ENCODE measurements around the gene DPP6. TPM values are rescaled to one million over a fixed set of nuclear protein-coding genes. Genes with fewer than 3 reads are reported as not detected.

DPP6 gene
- total and polyA plus RNA-seq, 5 donors: 0.07 to 0.35 (median 0.11) TPM; not detected in 2

DNA sequence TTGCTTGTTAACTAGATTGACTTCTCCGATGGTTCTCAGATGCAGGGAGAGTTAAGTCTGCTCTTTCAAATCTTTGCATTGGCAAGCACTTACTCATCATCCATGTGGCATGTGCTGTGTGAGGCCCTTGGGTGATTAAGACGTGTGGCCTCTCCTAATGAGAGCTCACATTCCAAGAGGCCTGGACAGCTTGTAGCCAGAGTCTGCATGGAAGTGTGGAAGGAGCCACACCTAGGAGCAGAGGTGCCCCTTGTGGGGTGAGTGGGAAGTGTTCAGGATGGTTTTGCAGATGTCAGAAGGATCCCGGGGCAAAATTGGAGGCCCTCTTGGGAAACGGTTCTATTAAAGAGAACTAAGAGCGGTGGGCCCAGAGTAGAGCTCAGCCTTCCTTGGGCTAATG, 724.8 kb downstream of the DPP6 start:
- no peak for ATAC-seq
- DNase-seq: no peak
- intact Hi-C loops (cut with DNase I): no loop called here
- Histone ChIP-seq H3K4me1 (ENCODE audit: control insufficient read depth, insufficient read depth, low read length) (no peaks in the 10 kb centered on the region), H3K27ac (ENCODE audit: low read length) (no peak overlapping the region), H3K27me3 (ENCODE audit: control insufficient read depth, insufficient read depth) (no peaks in the 10 kb centered on the region), H3K9me3 (ENCODE audit: control insufficient read depth, low read length) (no peaks in the 10 kb centered on the region), H3K4me3 (ENCODE audit: low read length) (no peak overlapping the region)
- 65% methylated on average over 5 of the region's 5 CpGs for WGBS

- DNase-seq (no peak), ATAC-seq (no peak)
- Histone ChIP-seq H3K27ac (ENCODE audit: low read length) (no peak overlapping the region), H3K9me3 (ENCODE audit: control insufficient read depth, low read length) (no peaks in the 10 kb centered on the region), H3K4me1 (ENCODE audit: control insufficient read depth, insufficient read depth, low read length) (no peaks in the 10 kb centered on the region), H3K4me3 (ENCODE audit: low read length) (no peak overlapping the region), H3K27me3 (ENCODE audit: control insufficient read depth, insufficient read depth) (no peaks in the 10 kb centered on the region)
- intact Hi-C loops (cut with DNase I): no loop called here
- WGBS: 85% methylated on average over 13 of the region's 13 CpGs
Observed at GRCh38 chr7:154777489-154777888, 725.3 kb downstream of the DPP6 start.

DNA sequence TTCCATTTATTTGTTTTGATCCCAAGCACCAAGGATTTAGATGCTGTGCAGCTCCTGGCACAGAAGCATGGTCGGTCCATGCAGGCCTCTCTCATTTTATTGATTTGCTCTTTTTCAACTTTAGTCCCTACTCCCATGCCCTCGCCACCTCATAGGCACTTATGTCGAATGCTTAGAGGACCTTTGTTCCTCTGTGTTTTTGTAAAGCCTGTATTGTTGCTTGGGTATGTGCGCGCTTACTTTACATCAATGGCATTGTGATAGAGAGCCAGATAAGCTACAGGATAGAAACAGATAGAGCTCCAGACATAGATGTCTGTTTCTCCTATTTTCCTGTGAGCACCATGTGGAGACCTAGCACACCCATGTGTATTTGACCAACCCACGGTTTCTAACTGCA, 725.7 kb downstream of the DPP6 start:
- H3K9me3 ChIP-seq (ENCODE audit: control insufficient read depth, low read length): no peaks in the 10 kb centered on the region
- H3K4me3 ChIP-seq (ENCODE audit: low read length): no peak overlapping the region
- intact Hi-C loops (cut with DNase I): no loop called here
- no peak for ATAC-seq
- 89% methylated on average over 6 of the region's 6 CpGs for WGBS
- DNase-seq: no peak
- H3K27ac ChIP-seq (ENCODE audit: low read length): no peak overlapping the region
- H3K4me1 ChIP-seq (ENCODE audit: control insufficient read depth, insufficient read depth, low read length): no peaks in the 10 kb centered on the region
- H3K27me3 ChIP-seq (ENCODE audit: control insufficient read depth, insufficient read depth): no peaks in the 10 kb centered on the region

GRCh38 chr7:154781369-154782303, 729.4 kb downstream of the DPP6 start:
- Histone ChIP-seq H3K4me1 (ENCODE audit: control insufficient read depth, insufficient read depth, low read length) (no peaks in the 10 kb centered on the region), H3K27me3 (ENCODE audit: control insufficient read depth, insufficient read depth) (no peaks in the 10 kb centered on the region), H3K9me3 (ENCODE audit: control insufficient read depth, low read length) (no peaks in the 10 kb centered on the region), H3K4me3 (ENCODE audit: low read length) (no peak overlapping the region), H3K27ac (ENCODE audit: low read length) (no peak overlapping the region)
- ATAC-seq (no peak), DNase-seq (no peak)
- intact Hi-C loops (cut with DNase I): no loop called here
- 80% methylated on average over 16 of the region's 16 CpGs for WGBS

DNA sequence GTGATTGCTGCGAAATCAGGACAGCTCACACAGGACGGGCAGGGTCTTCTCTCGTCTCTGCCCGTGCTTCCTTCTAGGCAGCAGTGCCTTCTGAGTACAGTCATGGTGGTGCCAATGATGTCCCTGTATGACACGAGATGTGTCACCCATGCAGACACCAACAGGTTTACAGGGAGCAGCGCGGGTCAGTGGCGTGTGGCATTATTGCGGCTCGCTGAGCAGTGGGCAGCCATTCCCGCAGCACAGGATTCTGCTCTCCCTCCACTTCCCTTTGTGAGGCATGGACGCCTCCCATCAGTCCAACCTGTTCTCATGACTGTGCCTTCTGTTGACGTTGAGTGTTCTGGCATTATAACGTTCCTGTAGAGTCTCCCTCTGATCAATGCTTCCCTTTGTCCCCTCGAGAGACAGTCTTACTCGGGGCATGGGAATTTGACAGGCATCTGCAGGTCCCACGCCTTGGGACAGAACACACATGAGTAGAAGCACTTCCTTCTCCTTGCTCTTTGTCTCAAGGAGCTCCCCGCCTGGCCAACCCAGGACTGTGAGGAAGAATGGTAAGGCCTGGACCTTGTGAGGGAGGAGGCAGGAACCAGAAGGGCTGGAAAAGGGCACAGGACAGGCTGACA, 731.2 kb downstream of the DPP6 start:
- no peak for DNase-seq
- WGBS: 77% methylated on average over 18 of the region's 18 CpGs
- H3K9me3 ChIP-seq (ENCODE audit: control insufficient read depth, low read length): no peaks in the 10 kb centered on the region
- no peak for ATAC-seq
- no peak overlapping the region for H3K4me3 ChIP-seq (ENCODE audit: low read length)
- H3K27ac ChIP-seq (ENCODE audit: low read length): no peak overlapping the region
- no peaks in the 10 kb centered on the region for H3K27me3 ChIP-seq (ENCODE audit: control insufficient read depth, insufficient read depth)
- no peaks in the 10 kb centered on the region for H3K4me1 ChIP-seq (ENCODE audit: control insufficient read depth, insufficient read depth, low read length)
- intact Hi-C loops (cut with DNase I): no loop called here

DNA sequence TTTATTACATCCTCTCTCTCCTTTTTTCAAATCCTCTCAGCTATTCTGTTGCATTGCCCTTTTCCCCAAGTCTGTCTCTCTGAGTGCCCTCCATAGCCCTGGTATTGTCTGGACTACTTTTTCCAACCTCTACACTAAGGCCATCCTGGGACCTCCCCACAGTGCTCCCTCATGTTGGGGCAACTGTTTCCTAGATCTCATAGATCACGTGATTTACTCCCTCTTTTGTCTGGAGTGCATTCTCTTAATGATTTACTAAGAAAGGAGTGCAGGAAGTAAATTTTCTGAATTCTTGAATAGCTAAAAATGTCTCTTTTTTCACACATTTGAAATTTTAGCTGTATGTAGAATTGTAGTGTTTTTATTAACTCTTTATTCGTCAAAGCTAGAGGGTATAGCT, 733.7 kb downstream of the DPP6 start:
- WGBS: 84% methylated on average over 2 of the region's 2 CpGs
- ATAC-seq: no peak
- Histone ChIP-seq H3K27me3 (ENCODE audit: control insufficient read depth, insufficient read depth) (no peaks in the 10 kb centered on the region), H3K4me3 (ENCODE audit: low read length) (no peak overlapping the region), H3K9me3 (ENCODE audit: control insufficient read depth, low read length) (no peaks in the 10 kb centered on the region), H3K4me1 (ENCODE audit: control insufficient read depth, insufficient read depth, low read length) (no peaks in the 10 kb centered on the region), H3K27ac (ENCODE audit: low read length) (no peak overlapping the region)
- DNase-seq: no peak
- intact Hi-C loops (cut with DNase I): no loop called here

DNA sequence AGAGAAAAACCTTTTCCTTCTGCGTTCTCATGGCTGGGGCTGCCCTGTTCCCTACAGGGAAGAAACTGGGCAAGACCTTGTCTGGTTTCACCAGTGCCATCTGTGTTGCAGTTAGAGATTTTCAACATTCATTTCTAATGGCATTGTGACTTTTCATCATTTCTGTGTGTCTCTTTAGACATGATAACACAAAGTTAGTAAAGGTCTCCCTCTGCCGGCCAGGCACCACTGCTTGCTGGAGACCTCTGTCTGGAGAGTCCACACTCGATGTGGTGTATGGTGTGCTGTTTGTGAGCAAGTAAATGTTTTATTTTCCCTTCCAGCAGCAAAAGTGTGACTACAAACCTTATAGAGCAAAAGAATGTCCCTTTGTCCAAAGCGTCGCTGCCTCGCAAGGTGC, 737.2 kb downstream of the DPP6 start:
- Histone ChIP-seq H3K27ac (ENCODE audit: low read length) (no peak overlapping the region), H3K9me3 (ENCODE audit: control insufficient read depth, low read length) (no peaks in the 10 kb centered on the region), H3K27me3 (ENCODE audit: control insufficient read depth, insufficient read depth) (no peaks in the 10 kb centered on the region), H3K4me3 (ENCODE audit: low read length) (no peak overlapping the region), H3K4me1 (ENCODE audit: control insufficient read depth, insufficient read depth, low read length) (no peaks in the 10 kb centered on the region)
- intact Hi-C loops (cut with DNase I): no loop called here
- DNase-seq (no peak), ATAC-seq (no peak)
- 65% methylated on average over 6 of the region's 6 CpGs for WGBS

GRCh38 chr7:154791611-154792010, 739.4 kb downstream of the DPP6 start:
- Histone ChIP-seq H3K4me1 (ENCODE audit: control insufficient read depth, insufficient read depth, low read length) (no peaks in the 10 kb centered on the region), H3K27ac (ENCODE audit: low read length) (no peak overlapping the region), H3K27me3 (ENCODE audit: control insufficient read depth, insufficient read depth) (no peaks in the 10 kb centered on the region), H3K9me3 (ENCODE audit: control insufficient read depth, low read length) (no peaks in the 10 kb centered on the region), H3K4me3 (ENCODE audit: low read length) (no peak overlapping the region)
- DNase-seq: no peak
- WGBS: 81% methylated on average over 4 of the region's 4 CpGs
- no peak for ATAC-seq
- intact Hi-C loops (cut with DNase I): no loop called here

DNA sequence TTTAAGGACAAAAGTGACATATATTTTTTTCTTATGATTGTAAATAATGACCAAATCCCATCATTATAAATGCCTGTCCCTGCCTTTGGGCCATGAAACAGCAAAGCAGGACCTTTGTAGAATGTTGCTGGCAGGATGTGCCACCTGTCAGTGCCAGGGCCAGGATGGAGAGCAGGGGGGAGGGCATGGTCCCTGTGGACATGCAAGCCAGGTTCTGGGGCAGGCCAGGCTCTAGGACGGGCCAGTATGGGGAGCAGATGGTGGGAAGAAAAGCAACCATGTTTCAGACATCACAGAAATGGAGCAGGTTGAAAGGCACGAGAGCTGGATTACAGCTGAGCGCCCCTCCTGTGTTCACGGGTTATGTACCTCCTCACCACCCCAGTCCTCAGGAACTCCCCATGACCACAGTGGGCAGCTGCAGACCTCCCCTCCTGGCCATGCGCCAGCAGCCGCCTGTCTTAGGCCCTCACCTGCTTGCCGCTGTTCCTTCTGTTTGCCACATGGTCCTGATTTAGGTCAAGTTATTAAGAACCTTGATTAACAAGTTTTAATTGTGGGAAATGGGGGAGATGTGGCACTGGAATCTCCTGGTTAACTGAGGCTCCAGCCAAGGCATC, 740.3 kb downstream of the DPP6 start:
- DNase-seq (no peak), ATAC-seq (no peak)
- Histone ChIP-seq H3K27ac (ENCODE audit: low read length) (no peak overlapping the region), H3K4me1 (ENCODE audit: control insufficient read depth, insufficient read depth, low read length) (no peaks in the 10 kb centered on the region), H3K4me3 (ENCODE audit: low read length) (no peak overlapping the region), H3K27me3 (ENCODE audit: control insufficient read depth, insufficient read depth) (no peaks in the 10 kb centered on the region), H3K9me3 (ENCODE audit: control insufficient read depth, low read length) (no peaks in the 10 kb centered on the region)
- intact Hi-C loops (cut with DNase I): no loop called here
- WGBS: 82% methylated on average over 7 of the region's 7 CpGs

- 10% methylated on average over 50 of the region's 50 CpGs for WGBS
- DNase-seq (no peak), ATAC-seq (no peak)
- no peaks in the 10 kb centered on the region for H3K9me3 ChIP-seq (ENCODE audit: control insufficient read depth, low read length)
- no peaks in the 10 kb centered on the region for H3K4me1 ChIP-seq (ENCODE audit: control insufficient read depth, insufficient read depth, low read length)
- intact Hi-C loops (cut with DNase I): no loop called here
- no peak overlapping the region for H3K4me3 ChIP-seq (ENCODE audit: low read length)
- no peak overlapping the region for H3K27ac ChIP-seq (ENCODE audit: low read length)
- no peaks in the 10 kb centered on the region for H3K27me3 ChIP-seq (ENCODE audit: control insufficient read depth, insufficient read depth)
Observed at GRCh38 chr7:154794147-154794780, 742.1 kb downstream of the DPP6 start.

- DNase-seq: no peak
- Histone ChIP-seq H3K4me3 (ENCODE audit: low read length) (no peak overlapping the region), H3K27me3 (ENCODE audit: control insufficient read depth, insufficient read depth) (no peaks in the 10 kb centered on the region), H3K4me1 (ENCODE audit: control insufficient read depth, insufficient read depth, low read length) (no peaks in the 10 kb centered on the region), H3K9me3 (ENCODE audit: control insufficient read depth, low read length) (no peaks in the 10 kb centered on the region), H3K27ac (ENCODE audit: low read length) (no peak overlapping the region)
- 49% methylated on average over 4 of the region's 4 CpGs for WGBS
- intact Hi-C loops (cut with DNase I): no loop called here
- no peak for ATAC-seq
Observed at GRCh38 chr7:154795014-154795413, 742.8 kb downstream of the DPP6 start.
